ENCODE results near the gene ZNF138. TPM values are rescaled to one million over a fixed set of nuclear protein-coding genes. Genes with fewer than 3 reads are reported as not detected.

The ZNF138 gene
- total RNA-seq, 1 experiment from 2014 or later, result 7.6 TPM

- Histone ChIP-seq H3K27me3 (ENCODE audit: control insufficient read depth, insufficient read depth, low read length) (no peaks in the 10 kb centered on the region), H3K4me3 (ENCODE audit: low read depth in 2 of 2, low read length in 2 of 2) (peak overlapping the region in 1 of 2 experiments; percentile 1; a peak in 1 of 4 replicates), H3K4me1 (ENCODE audit: control insufficient read depth, insufficient read depth, low read length) (no peaks in the 10 kb centered on the region; the same call in 1 of the 2 replicates), H3K27ac (ENCODE audit: low read length) (no peak overlapping the region), H3K36me3 (ENCODE audit: control insufficient read depth, insufficient read depth, low read length) (no peaks in the 10 kb centered on the region), H3K9me3 (ENCODE audit: control insufficient read depth, insufficient read depth, low read depth, low read length) (no peaks in the 10 kb centered on the region)
- POLR2A ChIA-PET, result no interaction called here
- peak; percentile 65; the same call in 1 of the 2 replicates for ATAC-seq
- no TSS peak for BruUV-seq (replicated peaks)
- in situ Hi-C loops (cut with HindIII; ENCODE audit: low pct_unique_long_range_greater_than_20kb, low sequenced_read_pairs) (no loop called here), intact Hi-C loops (cut with micrococcal nuclease; ENCODE audit: unreplicated experiment) (no loop called here)
- CTCF ChIA-PET, result interaction anchor here (0.6 kb wide), 1 partner anchor 873 kb away, joined by 3 read pairs; no protein-coding TSS in a partner anchor
- no peak for DNase-seq (ENCODE audit: low read depth, low spot score)
- TF ChIP-seq POLR2AphosphoS5 (IDR thresholded peaks at IDR 0.05; ENCODE audit: low read depth, low read length), result no peak
- TF ChIP-seq CTCF (IDR thresholded peaks at IDR 0.05), result 0 out of 2 replicates have a peak, but pooled peaks have one; percentile 5
Observed at GRCh38 chr7:64849250-64849923, 55.2 kb downstream of the ZNF138 start.

DNA sequence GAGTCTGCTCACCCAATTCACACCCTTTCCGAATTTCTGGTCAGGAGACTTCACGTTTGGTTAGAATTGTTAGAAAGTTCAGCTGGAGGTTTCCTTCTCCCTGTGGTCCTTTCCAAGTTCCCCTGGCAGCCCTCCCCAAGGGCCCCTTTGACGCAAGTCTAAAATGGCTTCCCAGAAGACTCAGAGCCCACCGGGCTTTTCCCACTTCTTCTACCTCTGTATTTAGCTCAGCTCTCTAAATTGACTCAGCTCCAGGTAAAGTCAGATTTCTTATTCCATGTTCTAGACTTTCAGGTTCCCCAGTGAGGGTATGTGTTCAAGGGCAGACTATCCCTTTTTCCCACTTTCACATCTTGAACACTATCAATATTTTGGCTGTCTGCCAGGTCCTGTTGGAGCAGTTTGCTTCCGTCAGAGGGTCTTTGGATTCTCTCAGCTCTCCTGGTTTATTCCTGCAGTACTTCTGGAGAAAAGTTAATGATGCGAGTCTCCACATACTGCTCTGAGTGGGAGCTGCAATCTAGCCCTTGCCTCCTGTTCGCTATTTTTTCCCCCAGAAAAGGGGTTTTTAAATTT, 55.8 kb downstream of the ZNF138 start:
- POLR2A ChIA-PET, result no interaction called here
- Histone ChIP-seq H3K4me3 (ENCODE audit: low read depth in 2 of 2, low read length in 2 of 2) (no peak overlapping the region), H3K9me3 (ENCODE audit: control insufficient read depth, insufficient read depth, low read depth, low read length) (no peaks in the 10 kb centered on the region), H3K27ac (ENCODE audit: low read length) (no peak overlapping the region), H3K4me1 (ENCODE audit: control insufficient read depth, insufficient read depth, low read length) (no peaks in the 10 kb centered on the region; the same call in 1 of the 2 replicates), H3K27me3 (ENCODE audit: control insufficient read depth, insufficient read depth, low read length) (no peaks in the 10 kb centered on the region), H3K36me3 (ENCODE audit: control insufficient read depth, insufficient read depth, low read length) (no peaks in the 10 kb centered on the region)
- DNase-seq (ENCODE audit: low read depth, low spot score) (no peak), ATAC-seq (no peak)
- in situ Hi-C loops (cut with HindIII; ENCODE audit: low pct_unique_long_range_greater_than_20kb, low sequenced_read_pairs) (no loop called here), intact Hi-C loops (cut with micrococcal nuclease; ENCODE audit: unreplicated experiment) (no loop called here)
- CTCF ChIA-PET, result no interaction called here
- TF ChIP-seq SIN3A (IDR thresholded peaks at IDR 0.05; ENCODE audit: borderline replicate concordance, insufficient read depth, low read depth, low read length) (no peak), CTCF (IDR thresholded peaks at IDR 0.05) (no peak), POLR2AphosphoS5 (IDR thresholded peaks at IDR 0.05; ENCODE audit: low read depth, low read length) (no peak), REST (IDR thresholded peaks at IDR 0.05; ENCODE audit: insufficient read depth in 1 of 2, low read depth in 2 of 2, low read length in 1 of 2) (no peak), TCF7L2 (IDR thresholded peaks at IDR 0.05; ENCODE audit: low read depth, low read length) (no peak)
- no TSS peak for BruUV-seq (replicated peaks)

All from Panc1 (cell line).